Hepatocyte (in vitro differentiated cells): ENCODE measurements around the gene FAM20A.

Source experiments
- EZH2 ChIP-seq: fragments of 200-600 bp; sonication (generic); IDR thresholded peaks from 2 replicates; pipeline ENCODE4 v1.6.1; 2016; ENCODE audit warnings: antibody characterized with exemption, mild to moderate bottlenecking, borderline replicate concordance
- EZH2phosphoT487 ChIP-seq: fragments of 200-600 bp; sonication (generic); IDR thresholded peaks from one replicate; pipeline ENCODE4 v1.6.1; 2018; ENCODE audit warnings: antibody characterized with exemption, mild to moderate bottlenecking, low read depth, moderate library complexity; ENCODE audit not compliant: unreplicated experiment, severe bottlenecking
- TF ChIP-seq, protein P1 (sequence below): fragments of 200-600 bp; sonication (generic); IDR thresholded peaks from 2 replicates; pipeline ENCODE4 v1.5.1; 2016; ENCODE audit warnings: antibody characterized with exemption, mild to moderate bottlenecking; ENCODE audit not compliant: poor library complexity

DNA sequence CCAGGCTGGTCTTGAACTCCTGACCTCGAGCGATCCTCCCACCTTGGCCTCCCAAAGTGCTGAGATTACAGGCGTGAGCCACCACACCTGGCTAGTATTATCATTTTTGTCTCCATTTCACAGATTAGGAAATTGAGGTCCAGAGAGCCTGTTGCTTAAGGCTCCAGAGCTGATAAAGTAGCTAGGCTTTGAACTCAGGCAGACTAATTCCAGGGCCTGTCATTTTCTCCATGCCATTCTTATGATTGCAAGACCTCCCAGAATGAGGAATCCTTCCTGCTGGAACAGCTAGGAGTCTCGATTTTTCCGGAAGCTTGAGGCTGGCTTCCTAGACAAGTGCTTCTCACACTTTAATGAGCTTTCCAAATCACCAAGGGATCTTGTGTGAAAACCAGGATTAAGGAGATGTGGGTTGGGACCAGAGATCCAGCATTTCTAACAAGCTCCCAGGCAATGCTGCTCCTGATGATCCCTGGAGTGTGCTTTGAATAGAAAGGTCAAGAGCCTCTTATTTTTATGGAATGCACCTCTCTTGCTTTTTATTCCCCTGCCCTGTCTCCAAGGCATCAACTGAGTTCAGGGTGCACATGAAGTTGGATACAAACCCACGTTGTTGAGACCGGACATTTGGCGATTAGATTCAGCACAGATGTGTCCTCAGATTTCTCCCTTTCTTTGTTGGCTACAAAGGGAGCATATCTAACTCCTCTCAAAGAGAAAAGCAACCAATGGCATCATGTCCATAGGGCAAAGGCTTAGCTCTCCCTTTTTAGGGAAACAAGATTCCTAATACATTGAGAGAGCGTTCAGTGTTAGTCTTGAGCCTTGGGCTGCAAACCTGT lies 40.3 kb upstream of the FAM20A start:
- TF ChIP-seq EZH2, result no peak
- TF ChIP-seq, protein P1, sequence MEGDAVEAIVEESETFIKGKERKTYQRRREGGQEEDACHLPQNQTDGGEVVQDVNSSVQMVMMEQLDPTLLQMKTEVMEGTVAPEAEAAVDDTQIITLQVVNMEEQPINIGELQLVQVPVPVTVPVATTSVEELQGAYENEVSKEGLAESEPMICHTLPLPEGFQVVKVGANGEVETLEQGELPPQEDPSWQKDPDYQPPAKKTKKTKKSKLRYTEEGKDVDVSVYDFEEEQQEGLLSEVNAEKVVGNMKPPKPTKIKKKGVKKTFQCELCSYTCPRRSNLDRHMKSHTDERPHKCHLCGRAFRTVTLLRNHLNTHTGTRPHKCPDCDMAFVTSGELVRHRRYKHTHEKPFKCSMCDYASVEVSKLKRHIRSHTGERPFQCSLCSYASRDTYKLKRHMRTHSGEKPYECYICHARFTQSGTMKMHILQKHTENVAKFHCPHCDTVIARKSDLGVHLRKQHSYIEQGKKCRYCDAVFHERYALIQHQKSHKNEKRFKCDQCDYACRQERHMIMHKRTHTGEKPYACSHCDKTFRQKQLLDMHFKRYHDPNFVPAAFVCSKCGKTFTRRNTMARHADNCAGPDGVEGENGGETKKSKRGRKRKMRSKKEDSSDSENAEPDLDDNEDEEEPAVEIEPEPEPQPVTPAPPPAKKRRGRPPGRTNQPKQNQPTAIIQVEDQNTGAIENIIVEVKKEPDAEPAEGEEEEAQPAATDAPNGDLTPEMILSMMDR, result no peak
- no peak for TF ChIP-seq EZH2phosphoT487
